Osteocyte (in vitro differentiated cells): ENCODE results near the gene ZNF496. TPM values are rescaled to one million over a fixed set of nuclear protein-coding genes. Genes with fewer than 3 reads are reported as not detected.

ENCODE experiments used
- DNase-seq: peaks from one replicate; pipeline ENCODE4 v3.0.0; 2021; ENCODE audit warnings: mixed read lengths; ENCODE audit not compliant: unreplicated experiment; ENCODE audit errors: extremely low spot score
- H3K27ac Mint-ChIP-seq: one replicate; pipeline ENCODE4 v1.8.0; 2021; ENCODE audit warnings: mild to moderate bottlenecking, mixed read lengths; ENCODE audit not compliant: unreplicated experiment
- H3K27me3 Mint-ChIP-seq: one replicate; pipeline ENCODE4 v1.8.0; 2021; ENCODE audit warnings: mixed read lengths; ENCODE audit not compliant: unreplicated experiment
- H3K36me3 Mint-ChIP-seq: one replicate; pipeline ENCODE4 v1.8.0; 2021; ENCODE audit warnings: mixed read lengths; ENCODE audit not compliant: unreplicated experiment
- H3K4me1 Mint-ChIP-seq: one replicate; pipeline ENCODE4 v1.8.0; 2021; ENCODE audit warnings: mixed read lengths; ENCODE audit not compliant: unreplicated experiment
- H3K4me3 Mint-ChIP-seq: one replicate; pipeline ENCODE4 v1.8.0; 2021; ENCODE audit warnings: mild to moderate bottlenecking, moderate library complexity, mixed read lengths; ENCODE audit not compliant: unreplicated experiment
- H3K9me3 Mint-ChIP-seq: one replicate; pipeline ENCODE4 v1.8.0; 2021; ENCODE audit warnings: mixed read lengths; ENCODE audit not compliant: unreplicated experiment
- total RNA-seq: library from RNA; stranded (reverse); gene quantifications from 2 replicates; pipeline ENCODE4 v1.2.1, GENCODE V29; 2021
- TF ChIP-seq, protein P1 (sequence below): fragments of 200-600 bp; sonication (generic); IDR thresholded peaks from 2 replicates; pipeline ENCODE4 v1.5.0; 2021; ENCODE audit warnings: antibody characterized with exemption, mild to moderate bottlenecking, moderate library complexity

ZNF496 gene
- total RNA-seq, 1 donor from 2014 or later, result 39.8 TPM

DNA sequence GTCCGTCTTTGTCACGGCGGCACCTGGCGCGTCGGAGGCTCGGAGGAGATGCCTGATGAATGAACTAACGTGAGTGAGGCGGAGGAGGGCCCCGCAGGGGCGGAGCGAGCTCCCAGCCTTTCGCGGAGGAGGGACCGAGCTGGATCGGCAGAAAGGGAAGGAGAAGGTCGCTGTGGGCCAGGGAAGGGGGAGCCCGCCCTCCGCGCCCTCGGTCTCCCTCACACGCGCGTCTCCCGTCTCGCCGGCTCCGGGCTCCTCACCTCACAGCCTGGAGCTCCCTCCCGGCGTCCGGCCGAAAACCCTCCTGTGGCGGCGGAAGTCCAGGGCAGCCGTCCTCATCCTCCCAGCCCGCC is 519 bp downstream of the ZNF496 start:
- peaks cover 11% of the 10 kb centered on the region for H3K36me3 Mint-ChIP-seq
- peaks cover 46% of the 10 kb centered on the region for H3K4me1 Mint-ChIP-seq
- peak overlapping the region; percentile 82 for H3K4me3 Mint-ChIP-seq
- H3K27ac Mint-ChIP-seq, result peak overlapping the region; percentile 56
- H3K27me3 Mint-ChIP-seq, result no peaks in the 10 kb centered on the region
- TF ChIP-seq, protein P1, sequence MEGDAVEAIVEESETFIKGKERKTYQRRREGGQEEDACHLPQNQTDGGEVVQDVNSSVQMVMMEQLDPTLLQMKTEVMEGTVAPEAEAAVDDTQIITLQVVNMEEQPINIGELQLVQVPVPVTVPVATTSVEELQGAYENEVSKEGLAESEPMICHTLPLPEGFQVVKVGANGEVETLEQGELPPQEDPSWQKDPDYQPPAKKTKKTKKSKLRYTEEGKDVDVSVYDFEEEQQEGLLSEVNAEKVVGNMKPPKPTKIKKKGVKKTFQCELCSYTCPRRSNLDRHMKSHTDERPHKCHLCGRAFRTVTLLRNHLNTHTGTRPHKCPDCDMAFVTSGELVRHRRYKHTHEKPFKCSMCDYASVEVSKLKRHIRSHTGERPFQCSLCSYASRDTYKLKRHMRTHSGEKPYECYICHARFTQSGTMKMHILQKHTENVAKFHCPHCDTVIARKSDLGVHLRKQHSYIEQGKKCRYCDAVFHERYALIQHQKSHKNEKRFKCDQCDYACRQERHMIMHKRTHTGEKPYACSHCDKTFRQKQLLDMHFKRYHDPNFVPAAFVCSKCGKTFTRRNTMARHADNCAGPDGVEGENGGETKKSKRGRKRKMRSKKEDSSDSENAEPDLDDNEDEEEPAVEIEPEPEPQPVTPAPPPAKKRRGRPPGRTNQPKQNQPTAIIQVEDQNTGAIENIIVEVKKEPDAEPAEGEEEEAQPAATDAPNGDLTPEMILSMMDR, result no peak
- H3K9me3 Mint-ChIP-seq, result no peaks in the 10 kb centered on the region
- peak; percentile 90 for DNase-seq

DNA sequence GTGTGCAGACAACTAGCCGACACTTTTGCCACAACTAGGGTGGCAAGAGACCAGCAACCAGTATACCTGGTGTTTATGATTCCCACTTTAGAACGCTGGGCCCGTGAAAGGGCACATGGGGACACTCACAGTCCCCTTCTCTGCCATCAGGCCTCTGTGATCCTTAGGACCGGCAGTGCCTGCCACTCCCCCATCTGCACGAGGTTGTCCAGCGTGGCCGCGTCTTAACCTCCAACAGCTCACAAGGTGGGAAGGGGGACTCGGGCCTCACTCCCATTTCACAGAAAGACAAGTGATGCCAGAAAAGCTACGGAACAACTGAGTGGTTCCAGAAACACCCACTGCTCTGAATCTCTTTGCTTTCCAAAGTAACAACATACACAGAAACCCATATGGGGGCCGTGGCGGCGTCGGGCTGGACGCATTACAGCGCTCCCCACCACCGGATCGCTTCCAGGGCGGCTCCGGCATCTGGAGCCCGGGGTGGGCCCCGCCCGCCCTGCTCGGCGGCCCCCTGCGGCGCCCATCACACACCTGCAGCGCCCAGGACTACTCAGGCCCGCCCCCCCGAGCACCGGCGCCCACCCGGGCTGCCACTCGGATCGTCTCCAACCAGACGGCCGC is 1.0 kb downstream of the ZNF496 start:
- DNase-seq, result no peak
- peaks cover 11% of the 10 kb centered on the region for H3K36me3 Mint-ChIP-seq
- no peaks in the 10 kb centered on the region for H3K9me3 Mint-ChIP-seq
- H3K27ac Mint-ChIP-seq, result peak overlapping the region; percentile 56
- peaks cover 41% of the 10 kb centered on the region for H3K4me1 Mint-ChIP-seq
- H3K27me3 Mint-ChIP-seq, result no peaks in the 10 kb centered on the region
- peak overlapping the region; percentile 82 for H3K4me3 Mint-ChIP-seq
- TF ChIP-seq, protein P1, result no peak

DNA sequence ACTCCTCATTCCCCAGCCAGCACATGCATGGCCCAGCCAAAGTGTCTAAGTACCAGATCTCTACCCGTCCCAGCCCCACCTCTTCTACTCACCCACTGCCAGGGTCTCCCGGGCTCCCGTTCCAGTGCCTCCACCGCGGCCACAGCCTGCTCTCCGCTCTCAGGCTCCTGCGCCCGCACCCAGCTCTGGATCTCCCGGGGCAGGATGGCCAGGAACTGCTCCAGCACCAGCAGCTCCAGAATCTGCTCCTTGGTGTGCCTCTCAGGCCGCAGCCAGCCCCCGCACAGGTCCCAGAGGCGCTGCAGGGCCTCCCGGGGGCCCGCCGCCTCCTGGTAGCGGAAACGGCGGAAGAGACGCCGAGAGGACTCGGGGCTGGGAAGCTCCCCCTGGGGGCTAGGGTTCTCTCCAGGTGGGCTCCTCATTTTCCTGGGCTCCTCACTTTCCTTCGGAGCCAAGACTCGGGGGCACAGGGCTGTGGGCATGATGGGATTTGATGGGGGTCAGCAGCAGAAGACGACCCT is 2.5 kb downstream of the ZNF496 start:
- no peak for DNase-seq
- Mint-ChIP-seq H3K9me3 (no peaks in the 10 kb centered on the region), H3K27me3 (no peaks in the 10 kb centered on the region), H3K27ac (no peak overlapping the region), H3K36me3 (peaks cover 13% of the 10 kb centered on the region), H3K4me1 (peaks cover 26% of the 10 kb centered on the region), H3K4me3 (no peak overlapping the region)
- TF ChIP-seq, protein P1, result no peak

DNA sequence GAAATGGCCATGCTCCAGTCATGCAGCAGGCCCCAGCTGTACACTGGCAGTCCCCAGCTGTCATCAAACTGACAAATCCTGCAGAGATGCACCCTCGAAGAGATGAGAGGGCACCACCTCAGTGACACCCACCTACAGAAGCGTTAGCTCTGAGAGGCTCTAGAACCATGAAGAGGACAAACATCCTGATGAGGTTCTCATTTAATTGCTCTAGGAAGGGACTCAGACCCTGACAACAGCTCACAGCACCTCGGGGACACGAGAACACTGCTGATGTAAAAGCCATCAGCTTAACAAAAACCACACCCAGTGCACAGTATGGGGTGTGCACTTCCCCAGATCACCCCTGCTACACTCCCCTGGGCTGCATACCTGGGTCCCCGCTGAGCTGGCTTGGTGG is 3.4 kb downstream of the ZNF496 start:
- Mint-ChIP-seq H3K4me1 (peaks cover 19% of the 10 kb centered on the region), H3K27me3 (no peaks in the 10 kb centered on the region), H3K27ac (no peak overlapping the region), H3K36me3 (peaks cover 17% of the 10 kb centered on the region), H3K9me3 (no peaks in the 10 kb centered on the region), H3K4me3 (no peak overlapping the region)
- no peak for DNase-seq
- TF ChIP-seq, protein P1, result no peak

DNA sequence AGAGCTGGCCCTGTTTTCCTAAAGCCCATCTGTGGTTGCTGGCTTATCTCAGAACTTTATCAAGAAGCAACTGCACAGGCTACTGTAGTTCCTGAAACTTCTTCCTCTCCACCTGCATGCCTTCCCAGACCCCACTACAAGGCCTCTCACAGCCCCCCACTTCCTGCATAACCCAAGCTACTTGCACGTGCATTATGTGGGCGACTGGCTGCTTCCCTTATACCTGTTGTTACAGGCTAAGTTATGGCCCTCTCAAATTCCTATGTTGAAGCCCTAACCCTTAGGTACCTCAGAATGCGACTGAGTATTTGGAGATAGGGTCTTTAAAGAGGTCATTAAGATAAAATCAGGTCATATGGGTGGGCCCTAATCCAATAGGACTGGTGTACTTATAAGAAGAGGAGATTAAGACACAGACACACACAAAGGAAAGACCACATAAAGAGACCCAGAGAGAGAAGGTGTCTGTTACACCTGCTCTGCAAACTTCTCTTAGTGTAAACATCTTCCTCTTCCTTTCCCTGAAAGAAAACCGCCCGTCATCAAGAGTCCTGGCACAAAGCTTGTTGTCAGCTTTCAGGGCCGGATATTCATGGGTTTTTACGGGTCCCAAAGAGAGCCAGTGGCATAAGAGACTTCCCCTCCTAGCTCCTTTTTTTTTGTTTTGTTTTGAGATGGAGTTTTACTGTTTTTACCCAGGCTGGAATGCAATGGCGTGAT is 5.1 kb downstream of the ZNF496 start:
- TF ChIP-seq, protein P1, result no peak
- no peak for DNase-seq
- Mint-ChIP-seq H3K27me3 (no peaks in the 10 kb centered on the region), H3K27ac (no peak overlapping the region), H3K4me3 (no peak overlapping the region), H3K4me1 (peaks cover 9% of the 10 kb centered on the region), H3K36me3 (peaks cover 22% of the 10 kb centered on the region), H3K9me3 (no peaks in the 10 kb centered on the region)
